Measurements from ENCODE around the gene STOML1.

Gene STOML1

GRCh38 chr15:73934281-73934680 is 57.8 kb downstream of the STOML1 start:
- H3K9ac ChIP-seq (ENCODE audit: insufficient read length): no peak overlapping the region
- TF ChIP-seq FOXP2 (optimal IDR thresholded peaks at IDR 0.05; ENCODE audit: control extremely low read depth, extremely low read length, insufficient read depth) (no peak), EZH2 (IDR thresholded peaks at IDR 0.05) (no peak), POLR2AphosphoS5 (IDR thresholded peaks at IDR 0.05; ENCODE audit: borderline replicate concordance, low read depth, low read length) (no peak)
- DNase-seq (ENCODE audit: low read depth, low spot score): no peak

DNA sequence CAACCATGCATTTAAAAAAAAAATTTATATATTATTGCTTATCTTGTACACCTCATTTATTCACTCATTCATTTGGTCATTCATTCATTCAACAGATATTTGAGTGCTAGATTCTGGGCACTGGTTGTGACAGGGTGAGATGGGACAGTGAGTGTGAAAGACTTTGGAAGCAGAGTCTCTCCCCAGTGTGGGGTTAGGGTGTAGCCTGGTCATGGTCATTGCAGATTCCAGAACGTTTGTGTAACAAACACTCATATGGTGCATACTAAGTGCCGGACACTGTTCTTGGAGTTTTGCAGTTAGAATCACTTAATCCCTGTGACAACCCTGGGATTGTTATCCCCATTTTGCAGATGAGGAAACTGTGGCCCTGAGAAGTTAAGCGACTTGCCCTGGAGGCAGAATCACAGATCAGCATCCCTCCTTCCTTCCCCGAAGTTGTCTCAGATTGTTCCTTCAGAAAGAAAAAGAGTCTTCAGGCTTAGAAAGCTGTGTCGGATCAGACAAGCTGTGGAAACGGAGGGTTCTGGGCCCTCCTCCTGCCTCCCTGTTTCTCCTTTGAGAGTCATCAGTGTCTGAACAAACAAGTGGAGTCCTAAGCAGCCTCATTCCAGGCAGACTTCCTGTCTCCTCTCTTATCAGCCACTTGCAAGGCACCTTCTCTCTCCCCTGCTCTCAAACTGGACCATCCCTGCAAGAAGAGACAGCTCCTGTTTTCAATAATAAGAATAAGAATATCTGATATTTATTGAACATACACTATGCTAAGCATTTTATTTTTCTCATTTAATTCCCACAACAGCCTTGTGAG is 59.5 kb downstream of the STOML1 start:
- no peak for DNase-seq (ENCODE audit: low read depth, low spot score)
- no peak for TF ChIP-seq EZH2 (IDR thresholded peaks at IDR 0.05)
- TF ChIP-seq FOXP2 (optimal IDR thresholded peaks at IDR 0.05; ENCODE audit: control extremely low read depth, extremely low read length, insufficient read depth): no peak
- TF ChIP-seq POLR2AphosphoS5 (IDR thresholded peaks at IDR 0.05; ENCODE audit: borderline replicate concordance, low read depth, low read length): no peak
- no peak overlapping the region for H3K4me3 ChIP-seq
- no peaks in the 10 kb centered on the region for H3K9me3 ChIP-seq (ENCODE audit: low read depth, low read length)
- no peaks in the 10 kb centered on the region for H3K36me3 ChIP-seq (ENCODE audit: insufficient read depth, low read length)
- no peak overlapping the region for H3K27ac ChIP-seq
- no peak overlapping the region for H3K9ac ChIP-seq (ENCODE audit: insufficient read length)

More at GRCh38 chr15:73934281-73934680, 57.8 kb downstream of the STOML1 start:
- Histone ChIP-seq H3K36me3 (ENCODE audit: insufficient read depth, low read length) (no peaks in the 10 kb centered on the region), H3K9me3 (ENCODE audit: low read depth, low read length) (no peaks in the 10 kb centered on the region), H3K27ac (no peak overlapping the region), H3K4me3 (no peak overlapping the region)

DNA sequence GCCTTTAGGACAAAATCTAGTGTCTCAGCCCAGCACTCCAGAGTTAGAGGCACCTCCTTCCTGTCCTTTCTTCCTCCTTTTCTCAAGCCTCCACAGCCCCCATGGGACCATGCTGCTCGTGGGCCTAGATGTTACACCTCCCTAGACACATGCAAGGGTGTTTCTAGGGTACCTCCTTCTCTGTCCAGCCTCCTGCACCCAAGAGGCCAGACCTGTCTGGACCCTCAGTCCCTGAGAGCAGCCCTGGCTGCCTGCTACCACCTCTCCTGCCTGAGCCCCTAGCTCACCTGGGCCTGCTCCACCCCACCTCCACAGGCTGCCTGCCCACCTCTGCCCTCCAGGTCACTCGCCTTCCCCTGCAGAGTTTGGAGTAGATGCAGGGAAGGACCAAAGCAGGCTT is 60.7 kb downstream of the STOML1 start:
- H3K9me3 ChIP-seq (ENCODE audit: low read depth, low read length): no peaks in the 10 kb centered on the region
- no peak overlapping the region for H3K9ac ChIP-seq (ENCODE audit: insufficient read length)
- no peak for TF ChIP-seq POLR2AphosphoS5 (IDR thresholded peaks at IDR 0.05; ENCODE audit: borderline replicate concordance, low read depth, low read length)
- no peak for TF ChIP-seq FOXP2 (optimal IDR thresholded peaks at IDR 0.05; ENCODE audit: control extremely low read depth, extremely low read length, insufficient read depth)
- no peak for TF ChIP-seq EZH2 (IDR thresholded peaks at IDR 0.05)
- no peak overlapping the region for H3K4me3 ChIP-seq
- no peak overlapping the region for H3K27ac ChIP-seq
- no peak for DNase-seq (ENCODE audit: low read depth, low spot score)
- H3K36me3 ChIP-seq (ENCODE audit: insufficient read depth, low read length): no peaks in the 10 kb centered on the region

- Histone ChIP-seq H3K27ac (no peak overlapping the region), H3K4me3 (no peak overlapping the region), H3K9me3 (ENCODE audit: low read depth, low read length) (no peaks in the 10 kb centered on the region), H3K9ac (ENCODE audit: insufficient read length) (no peak overlapping the region), H3K36me3 (ENCODE audit: insufficient read depth, low read length) (no peaks in the 10 kb centered on the region)
- no peak for DNase-seq (ENCODE audit: low read depth, low spot score)
- TF ChIP-seq FOXP2 (optimal IDR thresholded peaks at IDR 0.05; ENCODE audit: control extremely low read depth, extremely low read length, insufficient read depth) (no peak), EZH2 (IDR thresholded peaks at IDR 0.05) (no peak), POLR2AphosphoS5 (IDR thresholded peaks at IDR 0.05; ENCODE audit: borderline replicate concordance, low read depth, low read length) (no peak)
These were observed 61.3 kb downstream of the STOML1 start for GRCh38 chr15:73930790-73931281.

GRCh38 chr15:73930371-73930770 is 61.7 kb downstream of the STOML1 start:
- Histone ChIP-seq H3K9me3 (ENCODE audit: low read depth, low read length) (no peaks in the 10 kb centered on the region), H3K27ac (no peak overlapping the region), H3K9ac (ENCODE audit: insufficient read length) (no peak overlapping the region), H3K4me3 (no peak overlapping the region), H3K36me3 (ENCODE audit: insufficient read depth, low read length) (no peaks in the 10 kb centered on the region)
- no peak for DNase-seq (ENCODE audit: low read depth, low spot score)
- no peak for TF ChIP-seq EZH2 (IDR thresholded peaks at IDR 0.05)
- no peak for TF ChIP-seq FOXP2 (optimal IDR thresholded peaks at IDR 0.05; ENCODE audit: control extremely low read depth, extremely low read length, insufficient read depth)
- no peak for TF ChIP-seq POLR2AphosphoS5 (IDR thresholded peaks at IDR 0.05; ENCODE audit: borderline replicate concordance, low read depth, low read length)

DNA sequence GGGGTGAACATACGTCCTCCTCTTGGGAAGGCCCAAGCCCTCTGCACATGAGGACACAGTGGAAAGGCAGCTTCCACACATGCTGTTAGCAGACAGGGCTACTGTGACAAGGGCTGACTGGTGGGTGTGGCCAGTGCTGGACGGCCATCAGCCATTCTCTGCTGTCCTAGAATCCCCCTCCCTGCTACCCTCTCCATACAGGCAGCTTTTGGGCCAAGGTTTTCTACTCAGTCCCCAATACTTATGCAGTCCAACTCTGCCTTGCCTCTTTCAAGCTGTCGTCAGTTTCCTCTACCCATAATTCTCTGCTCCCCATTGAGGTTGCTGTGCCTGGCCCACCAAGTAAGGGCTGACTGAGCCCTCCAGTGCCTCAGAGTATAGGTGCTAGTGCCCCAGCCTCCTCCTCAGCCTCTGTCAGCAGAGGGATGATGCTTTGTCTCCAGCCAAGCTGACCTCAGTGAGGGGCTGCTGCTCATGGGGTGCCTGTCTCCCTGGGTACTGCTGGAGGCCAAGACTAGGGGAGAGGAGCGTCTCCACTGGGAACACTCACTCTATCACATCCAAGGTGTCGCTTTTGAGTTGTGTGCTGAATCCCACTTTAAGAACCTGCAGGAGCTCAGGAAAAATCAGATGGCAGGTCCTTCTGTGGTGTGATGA is 63.0 kb downstream of the STOML1 start:
- H3K4me3 ChIP-seq: no peak overlapping the region
- no peak for DNase-seq (ENCODE audit: low read depth, low spot score)
- no peak overlapping the region for H3K9ac ChIP-seq (ENCODE audit: insufficient read length)
- no peaks in the 10 kb centered on the region for H3K9me3 ChIP-seq (ENCODE audit: low read depth, low read length)
- no peaks in the 10 kb centered on the region for H3K36me3 ChIP-seq (ENCODE audit: insufficient read depth, low read length)
- H3K27ac ChIP-seq: no peak overlapping the region
- TF ChIP-seq FOXP2 (optimal IDR thresholded peaks at IDR 0.05; ENCODE audit: control extremely low read depth, extremely low read length, insufficient read depth) (no peak), POLR2AphosphoS5 (IDR thresholded peaks at IDR 0.05; ENCODE audit: borderline replicate concordance, low read depth, low read length) (no peak), EZH2 (IDR thresholded peaks at IDR 0.05) (no peak)

All from SK-N-MC (cell line).